Cerebellar cortex (tissue), 1 donor: ENCODE data around the gene AGPAT1.
A peak's percentile ranks its signal among the peaks of the same experiment; 100 is the strongest.
"Not testable (repeated sequence)": the region's sequence is repeated elsewhere in the genome, so short reads cannot be mapped to it uniquely, and the experiment has no call there.

Experiments
- DNase-seq: peaks from one replicate; pipeline ENCODE4 v3.0.0-alpha.2; 2015; ENCODE audit warnings: low spot score

AGPAT1 gene

DNA sequence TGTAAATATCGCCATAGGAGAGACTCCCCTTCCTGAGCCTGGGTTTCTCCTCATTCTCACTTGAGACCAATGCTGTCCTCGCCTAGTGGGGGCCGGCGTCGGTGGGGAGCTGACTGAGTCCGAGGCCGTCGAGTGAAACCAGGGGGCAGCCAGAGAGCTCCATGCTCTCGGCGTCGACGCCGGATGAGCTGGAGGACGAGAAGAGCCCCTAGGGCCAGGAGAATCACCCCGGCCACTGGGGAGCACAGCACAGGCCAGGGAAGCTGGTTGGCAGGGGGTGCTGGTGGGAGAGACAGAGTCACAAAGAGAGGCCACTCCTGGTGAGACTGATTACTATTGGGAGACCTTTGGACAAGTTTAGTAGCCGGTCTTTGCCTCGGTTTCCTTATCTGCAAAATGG is 23.0 kb upstream of the AGPAT1 start:
- DNase-seq = no peak

DNA sequence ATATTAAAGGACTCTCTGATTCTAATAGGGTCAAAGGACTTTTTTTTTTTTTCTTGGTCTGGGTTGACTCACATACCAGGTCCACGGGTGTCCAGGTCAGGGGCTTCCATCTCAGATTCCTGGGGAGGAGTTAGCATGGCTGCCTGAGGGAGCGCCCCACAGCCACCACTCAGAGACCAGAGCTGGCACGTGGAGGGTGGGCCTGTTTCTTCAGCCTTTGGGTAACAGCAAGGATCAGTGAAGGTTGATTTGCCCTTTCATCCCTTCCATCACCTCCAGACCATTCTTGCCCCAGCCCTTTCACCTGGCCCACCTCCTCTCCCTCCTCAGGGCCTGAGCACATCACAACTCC is 22.4 kb upstream of the AGPAT1 start:
- no peak for DNase-seq

DNA sequence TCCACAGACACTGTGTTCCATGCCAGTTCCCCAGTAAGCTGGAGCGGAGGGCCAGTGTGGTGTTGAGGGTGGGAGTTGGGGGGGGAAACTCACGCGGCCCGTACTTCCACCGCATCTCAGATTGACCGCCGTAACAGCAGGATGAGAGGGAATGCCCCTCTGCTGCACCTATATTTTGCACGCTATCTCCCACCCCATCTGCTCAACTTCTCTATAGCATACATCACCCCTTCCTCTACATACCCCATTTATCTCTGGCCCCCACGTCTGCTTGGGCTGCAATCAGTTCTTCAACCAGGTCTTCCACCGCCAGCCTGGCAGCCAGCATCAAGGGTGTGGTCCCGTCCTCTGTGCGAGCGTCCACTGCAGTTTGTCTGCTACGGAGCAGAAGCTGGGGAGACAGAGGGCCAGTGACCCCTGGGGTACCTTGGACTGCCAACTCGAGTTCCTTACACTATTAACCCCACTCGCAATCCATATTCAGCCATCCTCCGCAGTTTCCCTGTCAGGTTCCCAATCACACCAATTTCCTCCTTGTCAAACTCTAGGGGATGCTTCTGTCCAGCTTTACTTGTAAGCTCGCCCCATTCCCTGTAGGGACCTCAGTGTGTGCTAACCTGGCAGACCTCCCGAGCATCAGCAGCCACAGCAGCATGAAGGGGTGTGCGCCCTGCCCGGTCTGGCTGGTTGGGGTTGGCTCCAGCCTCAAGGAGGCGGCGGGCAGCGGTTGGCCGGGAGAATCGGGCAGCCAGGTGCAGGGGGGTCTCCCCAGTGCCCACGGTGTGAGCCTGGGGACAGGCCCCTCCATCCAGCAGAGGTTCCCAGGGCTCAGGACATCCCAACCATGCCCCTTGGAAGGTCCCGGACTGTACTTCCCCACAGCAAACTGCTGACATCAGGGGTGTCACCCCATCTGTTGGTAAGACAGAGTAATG is 21.1 kb upstream of the AGPAT1 start:
- DNase-seq = no peak

DNA sequence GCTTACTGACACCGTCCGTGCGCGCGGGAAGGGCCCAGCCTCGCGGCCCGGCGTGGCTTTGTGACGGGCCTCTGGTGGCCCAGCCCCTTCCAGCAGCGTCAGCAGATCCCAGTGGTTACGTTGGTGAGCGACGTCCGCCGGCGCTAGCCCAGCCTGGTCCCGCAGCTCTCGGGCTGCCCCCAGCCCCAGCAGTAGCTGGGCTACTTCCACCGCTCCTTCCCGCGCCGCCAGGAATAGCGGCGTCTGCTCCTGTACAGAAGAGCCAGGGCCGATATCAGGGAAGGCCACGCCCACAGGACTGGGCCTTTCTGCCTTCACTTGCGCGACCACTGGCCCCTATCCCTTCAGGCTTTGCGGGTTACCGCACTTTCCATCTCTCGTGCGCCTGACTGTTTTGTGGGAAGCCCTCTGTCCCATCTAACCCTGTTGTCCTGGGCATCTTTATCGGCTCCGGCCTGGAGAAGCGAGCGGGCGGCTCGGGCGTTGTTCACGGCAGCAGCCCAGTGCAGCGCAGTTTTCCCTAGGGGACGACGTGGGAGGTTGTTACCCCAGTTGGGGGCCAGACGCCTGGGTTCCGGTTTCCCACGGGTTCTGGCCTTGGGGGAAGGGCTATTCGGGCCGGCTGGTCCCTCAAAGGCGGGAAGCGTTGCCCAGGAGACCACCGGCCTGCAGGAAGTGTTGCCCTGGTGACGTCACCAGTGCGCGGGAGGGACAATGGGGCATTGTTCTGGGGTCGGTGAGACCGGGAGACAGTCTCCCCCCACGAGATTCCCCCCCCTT is 20.2 kb upstream of the AGPAT1 start:
- peak; percentile 73 for DNase-seq

DNA sequence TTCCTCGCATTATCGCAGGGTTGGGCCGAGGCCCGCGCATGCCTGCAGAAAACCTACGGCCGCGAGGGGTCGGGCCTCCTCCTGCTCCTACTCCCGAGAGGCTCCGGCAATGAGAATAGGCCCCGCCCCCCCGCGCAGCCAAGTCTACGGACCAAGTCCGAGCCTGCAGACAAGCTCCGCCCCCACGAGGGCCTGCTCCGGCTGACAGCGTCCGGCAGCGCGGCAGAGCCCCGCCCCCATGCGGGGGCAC is 19.7 kb upstream of the AGPAT1 start:
- DNase-seq = peak; percentile 100

DNA sequence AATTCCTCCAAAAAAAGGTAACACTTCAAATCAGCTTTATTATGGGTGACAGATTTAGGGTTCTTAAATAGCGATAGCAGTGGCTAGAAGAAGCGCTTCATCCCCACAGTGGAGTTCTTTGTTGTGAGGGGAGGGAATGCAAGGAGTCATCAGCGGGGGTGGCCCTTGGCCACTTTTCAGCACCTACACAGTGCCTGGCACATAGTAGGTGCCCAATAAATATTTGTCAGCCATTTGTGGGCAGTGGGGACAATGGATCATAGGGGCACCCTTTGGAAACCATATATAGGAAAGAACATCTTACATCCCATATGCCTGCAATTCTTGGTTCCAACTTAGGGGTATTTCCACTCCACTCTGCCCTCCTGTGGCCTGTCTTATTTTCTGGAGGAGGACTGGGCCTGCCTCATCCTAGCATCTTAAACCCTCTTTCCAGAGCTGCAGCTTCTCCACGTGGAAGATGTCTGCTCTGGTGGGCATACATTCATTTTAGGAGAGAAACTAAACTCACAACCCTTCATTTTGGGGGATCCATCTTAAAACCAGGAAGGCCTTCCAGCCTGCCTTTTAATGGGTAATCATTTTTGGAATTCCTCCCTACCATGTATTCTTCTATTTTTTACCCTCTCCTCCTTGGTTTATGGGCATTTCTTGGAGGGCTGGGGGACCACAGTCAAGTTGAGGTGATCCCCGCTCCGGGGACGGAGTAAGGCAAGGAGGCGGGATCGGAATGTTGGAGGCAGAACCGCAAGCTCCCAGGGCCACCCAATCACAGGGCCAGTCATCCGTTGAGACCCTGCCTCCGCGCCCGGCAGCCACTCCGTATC is 19.2 kb upstream of the AGPAT1 start:
- DNase-seq = peak; percentile 81

DNA sequence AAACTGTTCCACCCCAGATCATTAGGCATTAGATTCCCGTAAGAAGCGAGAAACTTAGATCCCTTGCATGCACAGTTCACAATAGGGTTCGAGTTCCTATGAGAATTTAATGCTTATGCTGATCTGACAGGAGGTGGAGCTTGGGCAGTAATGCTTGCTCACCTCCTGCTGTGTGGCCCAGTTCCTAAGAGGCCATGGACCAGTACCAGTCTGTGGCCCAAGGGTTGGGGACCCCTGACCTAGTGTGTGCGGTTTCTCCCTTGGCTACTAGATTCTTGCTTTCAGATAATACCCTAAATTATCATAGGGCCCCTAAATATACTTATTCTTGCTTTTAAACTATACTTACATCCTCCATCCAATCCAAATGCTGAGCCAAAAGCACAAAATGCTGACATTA is 18.5 kb upstream of the AGPAT1 start:
- no peak for DNase-seq

DNA sequence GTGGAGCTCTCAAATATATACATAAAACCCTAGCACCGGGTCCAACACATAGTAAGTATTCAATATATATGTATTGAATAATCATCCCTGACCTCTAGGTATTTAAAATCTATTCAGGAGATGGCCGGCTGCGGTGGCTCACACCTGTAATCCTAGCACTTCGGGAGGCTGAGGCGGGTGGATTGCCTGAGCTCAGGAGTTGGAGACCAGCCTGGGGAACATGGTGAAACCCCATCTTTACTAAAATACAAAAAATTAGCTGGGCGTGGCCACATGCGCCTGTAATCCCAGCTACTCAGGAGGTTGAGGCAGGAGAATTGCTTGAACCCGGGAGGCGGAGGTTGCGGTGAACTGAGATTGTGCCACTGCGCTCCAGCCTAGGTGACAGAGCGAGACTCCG is 17.2 kb upstream of the AGPAT1 start:
- not testable (repeated sequence) for DNase-seq

DNA sequence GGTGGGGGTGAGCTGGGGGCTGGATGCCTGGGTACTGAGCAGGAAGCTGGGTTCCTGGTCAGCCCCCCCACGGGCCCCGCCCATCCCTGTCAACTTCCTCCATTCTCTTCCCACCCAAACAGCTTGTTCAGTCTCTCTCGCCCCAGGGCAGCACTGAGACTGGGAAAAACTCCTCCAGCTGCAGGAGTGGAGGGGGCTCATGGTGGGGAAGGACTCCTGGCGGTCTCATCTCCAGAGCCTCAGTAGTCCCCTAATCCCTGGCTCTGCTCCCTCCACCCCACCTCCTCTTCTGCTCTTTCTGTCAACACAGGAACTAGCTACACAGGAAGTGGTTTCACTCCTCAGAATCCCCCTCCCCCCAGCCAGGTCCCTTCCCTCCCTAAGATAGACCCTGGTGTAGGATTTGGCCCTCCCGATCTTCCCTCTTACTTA is 16.7 kb upstream of the AGPAT1 start, which contains the start of gene GPSM3:
Gene GPSM3 (minus strand): TSS at position 36 of the 432 bp plus-strand sequence. CDS start 130 bp downstream, outside the sequence.
- DNase-seq = no peak

DNA sequence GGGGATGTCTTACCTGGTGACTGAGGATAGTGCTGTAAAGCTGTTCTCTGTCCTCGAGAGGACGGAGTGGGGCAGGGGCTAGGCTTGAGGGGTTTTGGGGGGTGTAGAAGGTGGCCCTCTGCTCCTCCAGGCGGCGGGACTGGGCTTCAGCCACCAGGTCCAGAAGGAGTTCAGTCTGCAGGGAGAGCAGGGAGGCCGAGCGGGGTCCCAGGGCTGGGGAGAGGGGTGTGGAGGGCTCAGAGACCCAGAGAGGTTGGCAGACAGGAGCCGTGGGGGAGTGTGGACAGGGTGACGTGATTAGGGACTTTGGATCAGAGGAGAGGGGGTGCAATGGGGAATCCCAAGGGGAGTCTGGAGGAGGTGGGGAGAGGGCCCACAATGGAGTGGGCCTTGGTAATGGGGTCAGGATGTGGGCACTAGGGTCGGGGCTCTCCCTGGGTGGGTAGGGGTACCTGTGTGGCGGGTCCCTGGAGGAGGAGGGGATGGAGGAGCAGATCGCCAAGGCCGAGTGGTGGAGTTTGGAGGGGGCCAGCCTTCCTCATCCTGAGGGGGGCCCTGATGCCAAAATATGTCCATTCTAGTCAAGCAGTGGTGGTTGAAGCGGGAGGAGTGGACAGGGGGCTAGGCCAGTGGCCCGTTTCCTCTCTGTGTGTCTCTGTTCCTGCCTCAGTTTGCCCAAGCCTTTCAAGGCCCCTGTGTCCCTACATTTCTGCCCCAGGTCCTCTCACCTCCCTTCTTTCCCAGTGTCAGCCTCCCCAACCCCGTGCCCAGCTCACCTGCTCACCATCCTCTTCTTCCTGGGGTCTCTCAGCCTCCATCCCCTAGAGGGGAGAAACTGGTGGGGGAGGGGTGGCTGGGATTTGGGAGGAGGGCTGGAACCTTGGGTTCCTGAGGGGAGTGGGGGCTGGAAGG is 16.1 kb upstream of the AGPAT1 start:
- no peak for DNase-seq

DNA sequence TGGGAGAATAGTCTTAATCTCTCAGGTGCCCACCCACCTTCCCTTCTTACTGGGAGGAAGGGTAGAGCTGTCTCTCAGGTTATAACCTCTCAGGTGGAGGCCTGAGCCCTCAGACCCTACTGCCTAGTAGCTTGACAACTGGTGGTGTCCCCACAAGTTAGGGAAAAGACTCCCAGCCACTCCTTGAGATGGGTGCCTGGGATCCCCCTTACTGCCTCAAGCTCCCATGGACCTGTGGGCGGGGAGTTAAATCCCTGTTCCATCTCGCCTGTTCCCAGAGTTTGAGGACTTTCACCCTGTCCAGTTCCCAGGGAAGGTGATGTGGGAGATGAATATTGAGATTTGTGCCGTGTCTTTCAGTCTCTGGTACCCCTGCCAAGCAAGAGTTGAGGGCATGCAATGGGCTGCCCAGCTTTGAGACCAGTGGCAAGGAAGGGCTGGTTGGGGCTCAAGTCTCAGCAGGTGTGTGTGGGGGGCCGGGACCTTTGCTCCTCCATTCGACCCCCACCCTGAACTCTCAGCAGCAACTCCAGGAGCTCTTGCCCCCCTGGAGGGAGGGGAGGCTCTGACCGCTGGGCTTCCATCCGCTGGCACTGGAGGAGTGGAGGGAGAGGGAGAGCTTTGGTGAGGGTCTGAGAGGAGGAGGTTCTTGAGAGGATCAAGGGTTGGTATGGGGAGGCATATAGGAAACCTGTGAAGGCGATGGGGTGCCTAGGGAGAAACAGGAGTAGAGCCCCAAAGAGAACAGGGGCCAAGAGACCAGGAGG is 15.2 kb upstream of the AGPAT1 start:
- DNase-seq = no peak

DNA sequence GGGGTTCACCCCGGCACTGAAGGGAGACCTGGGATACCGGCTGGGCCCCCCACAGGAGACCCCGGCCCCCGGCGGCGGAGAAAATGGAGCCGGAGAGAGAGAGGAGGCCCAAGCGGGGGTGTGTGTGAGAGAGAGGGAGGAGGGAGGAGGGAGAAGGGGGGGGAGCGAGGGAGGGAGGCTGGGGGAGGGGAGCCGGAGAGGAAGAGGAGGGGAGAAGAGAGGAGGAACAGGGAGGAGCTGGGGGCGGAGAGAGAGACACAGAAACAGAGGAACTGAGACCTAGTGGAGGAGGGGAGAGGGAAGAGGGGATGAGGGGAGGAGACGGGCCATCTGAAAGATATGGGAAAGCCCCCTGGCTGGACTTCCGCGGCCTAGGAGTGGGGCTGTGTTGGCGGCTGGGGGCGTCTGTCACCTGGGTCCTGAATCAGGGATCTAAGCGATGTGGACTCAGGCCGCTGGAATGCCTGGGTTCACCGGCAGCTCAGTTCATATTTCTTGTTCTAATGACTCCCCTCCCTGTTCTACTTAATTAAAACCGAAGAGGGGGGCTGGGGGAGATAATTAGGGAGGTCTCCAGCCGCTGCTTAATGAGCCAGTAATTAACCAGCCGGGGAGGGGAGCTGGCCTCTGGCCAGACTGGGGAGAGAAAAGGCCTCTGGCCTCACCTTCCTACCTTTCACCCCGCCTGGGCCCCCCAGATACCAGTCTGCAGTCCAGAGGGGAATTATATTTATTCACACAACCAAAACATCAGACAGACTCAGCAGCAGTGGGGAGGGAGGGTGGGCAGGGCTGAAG is 14.4 kb upstream of the AGPAT1 start, which contains the start of gene PBX2:
Gene PBX2 (minus strand): TSS at position 149 of the 798 bp plus-strand sequence. CDS start 287 bp downstream, outside the sequence.
- DNase-seq = peak; percentile 96

DNA sequence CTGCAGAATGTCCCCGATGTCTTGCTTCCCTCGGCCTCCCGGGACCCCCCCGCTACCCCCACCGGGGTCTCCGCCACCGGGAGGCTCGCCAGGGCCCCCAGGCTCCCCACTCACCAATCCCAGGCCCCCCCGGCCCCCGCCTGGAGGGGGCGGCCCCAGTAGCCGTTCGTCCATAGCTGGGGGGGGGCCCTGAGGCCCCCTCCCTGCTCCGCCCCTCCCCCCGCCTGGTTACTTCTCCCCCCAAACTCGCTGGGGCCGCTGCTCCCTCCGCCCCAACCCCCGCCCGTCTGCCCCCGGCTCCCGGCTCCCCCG is 13.8 kb upstream of the AGPAT1 start:
- DNase-seq = no peak

DNA sequence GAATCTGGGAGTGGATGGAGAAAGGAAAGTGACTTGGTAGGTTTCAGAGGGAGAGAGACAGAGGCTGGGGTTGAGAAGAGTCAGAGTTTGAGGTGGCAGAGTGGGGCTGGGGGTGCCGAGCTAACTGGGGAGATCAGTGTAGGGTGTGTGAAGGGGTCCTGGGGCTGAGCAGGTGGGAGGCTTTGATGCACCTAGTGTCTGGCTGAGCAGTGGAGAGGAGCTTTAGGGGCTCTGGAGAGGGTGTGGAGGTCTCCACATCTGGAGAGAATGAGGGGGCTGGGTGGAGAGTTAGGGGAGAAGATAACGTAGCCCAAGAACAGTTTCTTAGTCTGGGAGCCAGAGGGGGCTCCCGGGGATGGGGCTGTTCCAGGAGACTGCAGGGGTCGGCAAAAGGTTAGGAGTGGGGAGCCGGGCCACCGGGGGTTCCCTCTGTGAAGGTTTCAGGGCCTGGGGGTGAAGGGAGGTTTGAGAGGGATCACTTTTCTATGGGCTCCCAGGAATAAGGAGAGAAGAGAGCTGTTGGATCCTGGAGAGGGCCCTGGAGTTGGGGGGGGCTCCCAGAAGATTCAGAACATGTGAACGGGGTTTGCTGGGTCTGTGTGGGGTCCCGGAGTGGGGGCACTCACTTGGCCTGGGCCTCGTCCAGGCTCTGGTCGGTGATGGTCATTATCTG is 13.3 kb upstream of the AGPAT1 start:
- DNase-seq = no peak

DNA sequence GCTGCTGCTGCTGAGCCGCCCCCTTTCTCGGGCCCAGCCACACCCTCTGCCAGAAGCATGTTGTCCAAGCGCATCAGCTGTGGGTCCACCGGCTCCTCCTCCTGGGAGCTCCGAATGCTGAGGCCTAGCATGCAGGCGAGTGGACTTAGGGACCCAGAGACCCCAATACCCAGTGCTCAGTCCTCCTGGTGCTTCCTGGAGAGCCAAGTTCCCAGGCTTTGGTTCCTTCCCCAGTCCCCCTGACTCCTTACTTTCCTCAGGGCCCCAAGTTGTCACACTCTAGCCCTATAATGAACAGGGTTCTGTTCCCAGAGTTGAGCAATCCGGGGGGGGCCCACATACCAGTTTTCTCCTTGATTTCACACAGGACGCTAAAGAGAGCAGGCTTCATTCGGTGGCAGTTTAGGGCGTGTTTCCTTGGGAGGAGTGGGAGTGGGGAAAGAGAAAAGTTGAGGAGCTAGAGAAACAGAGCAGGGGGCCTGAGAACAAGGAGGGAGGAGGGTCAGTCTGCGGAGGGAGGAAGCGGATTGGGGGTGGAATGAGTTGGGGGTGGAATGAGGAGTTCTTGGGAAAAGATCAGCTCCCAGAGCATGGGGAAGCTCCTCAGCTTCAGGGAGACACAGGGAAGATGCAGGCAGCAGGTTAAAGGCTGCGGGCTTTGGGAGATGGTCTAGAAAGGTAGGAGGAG is 12.6 kb upstream of the AGPAT1 start:
- no peak for DNase-seq

DNA sequence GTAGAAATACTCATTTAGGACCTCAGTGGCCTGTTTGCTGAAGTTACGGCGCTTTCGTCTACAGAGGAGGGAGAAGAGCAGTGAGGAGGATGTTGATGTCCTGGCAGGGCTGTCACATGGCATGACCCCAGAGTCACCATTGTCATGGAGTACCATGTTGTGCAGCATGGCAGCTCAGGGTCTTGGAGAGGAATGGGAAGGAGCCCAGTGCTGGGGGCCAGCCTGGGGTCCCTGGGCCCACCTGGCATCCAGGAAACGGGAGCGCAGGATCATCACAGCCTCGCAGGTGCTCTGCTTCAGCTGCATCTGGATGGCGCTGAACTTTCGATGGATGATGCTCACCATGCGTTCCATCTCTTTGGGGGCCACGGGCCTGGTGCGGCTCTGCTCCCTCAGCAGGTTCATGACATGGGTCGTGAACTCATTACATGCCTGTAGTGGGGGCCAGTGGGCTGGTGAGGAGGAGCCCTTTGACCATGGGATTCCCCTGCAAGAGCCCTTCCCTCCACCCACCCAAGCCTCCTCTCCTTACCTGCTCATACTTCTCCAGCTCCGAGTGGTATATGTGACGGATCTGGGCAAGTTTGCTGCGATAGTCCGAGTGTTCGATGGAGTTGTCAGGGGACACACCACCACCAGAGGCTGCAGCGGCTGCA is 12.0 kb upstream of the AGPAT1 start:
- not testable (repeated sequence) for DNase-seq

DNA sequence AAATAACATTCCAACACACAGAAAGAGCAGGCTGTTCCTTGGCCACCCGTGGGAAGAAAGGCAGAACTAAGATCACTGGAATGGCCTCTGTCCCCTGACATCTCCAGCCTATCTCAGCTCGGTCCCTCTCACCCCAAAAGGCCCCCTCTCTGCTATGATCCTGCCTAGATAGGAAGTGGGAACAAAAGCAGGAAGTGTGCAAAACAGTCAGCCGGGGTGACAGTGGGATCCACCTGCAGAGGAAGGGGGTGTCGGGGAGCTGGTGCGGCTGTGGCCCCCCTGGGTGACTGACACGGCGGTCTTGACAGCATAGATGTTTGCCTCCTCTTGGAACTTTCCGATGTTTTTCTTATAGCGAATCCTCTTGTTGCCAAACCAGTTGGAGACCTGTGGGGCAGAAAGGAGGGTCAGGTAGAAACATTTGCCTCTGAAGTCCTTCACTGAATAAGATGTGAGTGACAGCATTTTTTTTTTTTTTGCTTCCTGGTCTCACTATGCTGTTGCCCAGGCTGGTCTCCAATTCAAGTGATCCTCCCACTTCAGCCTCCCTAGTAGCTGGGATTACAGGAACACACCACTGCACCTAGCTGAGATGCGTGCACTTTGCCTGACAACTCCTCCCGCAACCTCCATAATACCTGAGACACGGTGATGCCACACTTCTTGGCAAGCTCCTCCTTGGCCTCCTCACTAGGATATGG is 11.3 kb upstream of the AGPAT1 start:
- no peak for DNase-seq
